Prostate gland (tissue), 2 donors: ENCODE measurements around the gene STAM2. TPM values are rescaled to one million over a fixed set of nuclear protein-coding genes. Genes with fewer than 3 reads are reported as not detected.

Experiments
- DNase-seq: peaks from one replicate; pipeline ENCODE4 v3.0.0-alpha.2; 2019; ENCODE audit warnings: low spot score
- H3K27ac ChIP-seq, 2 donors: fragments of 200-600 bp; sonication (generic); 2 replicates each; pipeline ENCODE4 v1.5.1; 2017 to 2019
- H3K27me3 ChIP-seq: fragments of 200-600 bp; sonication (generic); replicated peaks from 2 replicates; pipeline ENCODE4 v1.5.1; 2019; ENCODE audit not compliant: insufficient read depth
- H3K36me3 ChIP-seq, 2 donors: fragments of 200-600 bp; sonication (generic); 1 replicate in 1 of 2; 2 replicates in 1 of 2; pipeline versions ENCODE4 v1.5.1 to v1.8.1; 2017 to 2019
- H3K4me1 ChIP-seq: fragments of 200-600 bp; sonication (generic); replicated peaks from 2 replicates; pipeline ENCODE4 v1.5.1; 2019
- H3K4me3 ChIP-seq, 2 donors: fragments of 200-600 bp; sonication (generic); 2 replicates each; pipeline ENCODE4 v1.5.1; 2017 to 2019
- H3K9me3 ChIP-seq: fragments of 200-600 bp; sonication (generic); 2 replicates; pipeline ENCODE4 v1.5.1; 2017
- CTCF ChIP-seq, 4 experiments: fragments of 200-600 bp in 2 of 4; fragments of 450-650 bp in 2 of 4; sonication (generic) in 2 of 4; IDR thresholded peaks; 1 replicate in 3 of 4; 2 replicates in 1 of 4; pipeline ENCODE4 v1.5.1; 2016 to 2019; ENCODE audit warnings: antibody characterized with exemption in 4 of 4, mild to moderate bottlenecking in 2 of 4, moderate library complexity in 2 of 4
- POLR2A ChIP-seq: fragments of 450-650 bp; IDR thresholded peaks from one replicate; pipeline ENCODE4 v1.6.1; 2016; ENCODE audit warnings: antibody characterized with exemption, mild to moderate bottlenecking
- POLR2AphosphoS5 ChIP-seq: sonication (generic); formaldehyde crosslinking; IDR thresholded peaks from one replicate; pipeline ENCODE4 v1.6.1; 2017; ENCODE audit warnings: antibody characterized with exemption
- WGBS: methylation state at CpG from one replicate; pipeline ENCODE4 v1.1.5; 2018; 5-methylcytosine and 5-hydroxymethylcytosine counted together
- intact Hi-C: fragments of 100-400 bp; cut with DNase I; formaldehyde crosslinking; loops from one replicate; pipeline ENCODE4 v1.14.2; 2022
- total RNA-seq, 2 donors: library from RNA; depleted of rRNA; stranded (reverse); fragments of >200 nt; gene quantifications; one replicate each; pipeline ENCODE4 v1.1.0, GENCODE V29; 2016

The STAM2 gene
- total RNA-seq, 2 donors from 2014 or later: 28.7 to 39.3 TPM

- intact Hi-C loops: no loop called here
Measured at GRCh38 chr2:152157253-152157652, 18.3 kb downstream of the STAM2 start.

GRCh38 chr2:152155209-152155608, 20.4 kb downstream of the STAM2 start:
- Histone ChIP-seq H3K36me3 (no peaks in the 10 kb centered on the region), H3K4me1 (no peaks in the 10 kb centered on the region), H3K4me3 (no peak overlapping the region), H3K27ac (no peak overlapping the region), H3K27me3 (no peaks in the 10 kb centered on the region), H3K9me3 (no peaks in the 10 kb centered on the region)
- WGBS: 54% methylated on average over 4 of the region's 4 CpGs
- intact Hi-C loops: no loop called here
- DNase-seq: no peak
- TF ChIP-seq POLR2AphosphoS5: no peak
- TF ChIP-seq CTCF (IDR thresholded peaks at IDR 0.05): peak in 1 of 4 experiments; percentile 6
- TF ChIP-seq POLR2A: no peak

More at GRCh38 chr2:152157253-152157652, 18.3 kb downstream of the STAM2 start:
- Histone ChIP-seq H3K4me3 (no peak overlapping the region), H3K4me1 (no peaks in the 10 kb centered on the region), H3K27me3 (no peaks in the 10 kb centered on the region), H3K9me3 (no peaks in the 10 kb centered on the region), H3K27ac (peak overlapping the region in 1 of 2 donors; percentile 18), H3K36me3 (no peaks in the 10 kb centered on the region)
- TF ChIP-seq POLR2A (no peak), POLR2AphosphoS5 (no peak), CTCF (IDR thresholded peaks at IDR 0.05) (no peak)
- 95% methylated on average over 1 of the region's 1 CpG for WGBS
- no peak for DNase-seq

- 97% methylated on average over 7 of the region's 7 CpGs for WGBS
- Histone ChIP-seq H3K9me3 (no peaks in the 10 kb centered on the region), H3K36me3 (no peaks in the 10 kb centered on the region), H3K4me1 (no peaks in the 10 kb centered on the region), H3K4me3 (no peak overlapping the region), H3K27ac (no peak overlapping the region), H3K27me3 (no peaks in the 10 kb centered on the region)
- no peak for DNase-seq
- intact Hi-C loops: no loop called here
- TF ChIP-seq POLR2A (no peak), POLR2AphosphoS5 (no peak), CTCF (IDR thresholded peaks at IDR 0.05) (no peak)
Measured at GRCh38 chr2:152154462-152154861, 21.1 kb downstream of the STAM2 start.

- H3K27ac ChIP-seq: no peak overlapping the region
- H3K27me3 ChIP-seq: no peaks in the 10 kb centered on the region
- no peaks in the 10 kb centered on the region for H3K36me3 ChIP-seq
- no peaks in the 10 kb centered on the region for H3K9me3 ChIP-seq
- no peak overlapping the region for H3K4me3 ChIP-seq
- intact Hi-C loops: no loop called here
- DNase-seq: no peak
- peaks cover 5% of the 10 kb centered on the region for H3K4me1 ChIP-seq
- TF ChIP-seq POLR2A (no peak), CTCF (IDR thresholded peaks at IDR 0.05) (no peak), POLR2AphosphoS5 (no peak)
- 78% methylated on average over 5 of the region's 5 CpGs for WGBS
Measured at GRCh38 chr2:152134488-152135280, 40.9 kb downstream of the STAM2 start.

- 31% methylated on average over 1 of the region's 1 CpG for WGBS
- H3K4me3 ChIP-seq: no peak overlapping the region
- no peak overlapping the region for H3K27ac ChIP-seq
- no peaks in the 10 kb centered on the region for H3K27me3 ChIP-seq
- DNase-seq: no peak
- intact Hi-C loops: no loop called here
- H3K4me1 ChIP-seq: peaks cover 5% of the 10 kb centered on the region
- H3K9me3 ChIP-seq: no peaks in the 10 kb centered on the region
- no peak for TF ChIP-seq CTCF (IDR thresholded peaks at IDR 0.05)
- TF ChIP-seq POLR2AphosphoS5: no peak
- TF ChIP-seq POLR2A: no peak
- no peaks in the 10 kb centered on the region for H3K36me3 ChIP-seq
Measured at GRCh38 chr2:152132306-152132705, 43.3 kb downstream of the STAM2 start.
